Right lobe of liver (tissue), 6 donors: ENCODE measurements around the gene SLC27A1. TPM values are rescaled to one million over a fixed set of nuclear protein-coding genes. Genes with fewer than 3 reads are reported as not detected.

Source experiments
- ATAC-seq, 4 donors: fragments of 200-7000 bp; cut with Tn5 transposase; one replicate each; pipeline ENCODE4 v1.9.1; 2020; ENCODE audit warnings: mild to moderate bottlenecking in 4 of 4, moderate library complexity in 4 of 4
- DNase-seq, 3 donors: peaks; one replicate each; pipeline ENCODE4 v3.0.0-alpha.2; 2020
- H3K27ac ChIP-seq, 3 donors: fragments of 200-600 bp; one replicate each; pipeline ENCODE4 v1.8.0; 2022
- H3K27me3 ChIP-seq, 2 donors: fragments of 200-600 bp; one replicate each; pipeline ENCODE4 v1.8.0; 2022
- H3K36me3 ChIP-seq, 4 donors: fragments of 200-600 bp; sonication (generic) in 1 of 4; one replicate each; pipeline versions ENCODE4 v1.5.1 to v1.8.0; 2017 to 2022; ENCODE audit warnings: control low read depth in 1 of 4
- H3K4me1 ChIP-seq, 4 donors: fragments of 200-600 bp; sonication (generic) in 1 of 4; one replicate each; pipeline versions ENCODE4 v1.5.1 to v1.8.0; 2017 to 2022; ENCODE audit warnings: control low read depth in 1 of 4
- H3K4me3 ChIP-seq, 3 donors: fragments of 200-600 bp; one replicate each; pipeline ENCODE4 v1.8.0; 2022
- H3K9me3 ChIP-seq, 4 donors: fragments of 200-600 bp; sonication (generic) in 1 of 4; one replicate each; pipeline versions ENCODE4 v1.5.1 to v1.8.0; 2017 to 2022; ENCODE audit warnings: control low read depth in 1 of 4
- CTCF ChIP-seq, 4 donors: fragments of 200-600 bp in 3 of 4; fragments of 450-650 bp in 1 of 4; IDR thresholded peaks; one replicate each; pipeline versions ENCODE4 v1.5.1 to v1.8.0; 2016 to 2022; ENCODE audit warnings: antibody characterized with exemption in 4 of 4, mild to moderate bottlenecking in 2 of 4
- POLR2A ChIP-seq: fragments of 450-650 bp; IDR thresholded peaks from one replicate; pipeline ENCODE4 v1.6.1; 2017; ENCODE audit warnings: antibody characterized with exemption, mild to moderate bottlenecking
- WGBS: methylation state at CpG from one replicate; pipeline ENCODE4 v1.1.6; 2018; ENCODE audit warnings: low coverage, low lambda C conversion rate; ENCODE audit not compliant: insufficient coverage; ENCODE audit errors: missing lambda C conversion rate; 5-methylcytosine and 5-hydroxymethylcytosine counted together
- intact Hi-C, 2 donors: fragments of 100-400 bp; cut with DNase I; formaldehyde crosslinking; loops; one replicate each; pipeline versions ENCODE4 v1.11.2 to v1.14.1; 2022
- total RNA-seq, 6 experiments: library from RNA; depleted of rRNA in 2 of 6; stranded (reverse); fragments of >200 nt in 2 of 6; fragmentation: NEBNext Ultra II Directional in 3 of 6; extraction: Animal tissue kit (Norgen Biotek cat#: 25700) in 3 of 6; gene quantifications; one replicate each; pipeline versions ENCODE4 v1.1.0 to v1.2.4, GENCODE V29; 2016 to 2023
- donor health status: DM: no; HTN: yes; CAD: no.
- donor health status: DM: no; HTN: no; CAD: no.
- donor health status: DM: no; HTN: no; CAD: no.
- donor health status: DM: no; HTN: yes; CAD: no.
- donor health status: DM: no; HTN: yes; CAD: no.

Gene SLC27A1
- total RNA-seq, 6 experiments from 2014 or later = 5.1 to 12.3 (median 6.1) TPM

DNA sequence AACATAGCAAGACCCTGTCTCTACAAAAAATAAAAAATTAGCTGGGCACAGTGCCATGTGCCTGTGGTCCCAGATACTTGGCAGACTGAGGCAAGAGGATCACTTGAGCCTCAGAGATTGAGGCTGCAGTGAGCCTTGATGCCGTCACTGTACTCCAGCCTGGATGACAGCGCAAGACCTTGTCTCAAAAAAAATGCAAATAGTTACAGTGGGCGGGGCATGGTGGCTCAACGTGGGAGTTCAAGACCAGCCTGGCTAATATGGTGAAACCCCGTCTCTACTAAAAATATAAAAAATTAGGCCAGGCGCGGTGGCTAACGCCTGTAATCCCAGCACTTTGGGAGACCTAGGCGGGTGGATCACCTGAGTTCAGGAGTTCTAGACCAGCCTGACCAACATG, 49.6 kb downstream of the SLC27A1 start:
- intact Hi-C loops = no loop called here
- no peaks in the 10 kb centered on the region for H3K4me1 ChIP-seq
- 84% methylated on average over 5 of the region's 9 CpGs for WGBS
- peaks cover 0 to 9% (median 2%) of the 10 kb centered on the region in 4 donors for H3K36me3 ChIP-seq
- ATAC-seq = no peak
- no peak for TF ChIP-seq CTCF (IDR thresholded peaks at IDR 0.05)
- TF ChIP-seq POLR2A = no peak
- no peak overlapping the region for H3K27ac ChIP-seq
- H3K27me3 ChIP-seq = no peaks in the 10 kb centered on the region
- H3K9me3 ChIP-seq = no peaks in the 10 kb centered on the region
- DNase-seq = no peak
- H3K4me3 ChIP-seq = no peak overlapping the region

- WGBS = 87% methylated on average over 3 of the region's 25 CpGs
- Histone ChIP-seq H3K27me3 (no peaks in the 10 kb centered on the region), H3K36me3 (peaks cover 0 to 9% (median 2%) of the 10 kb centered on the region in 4 donors), H3K4me3 (no peak overlapping the region), H3K4me1 (no peaks in the 10 kb centered on the region), H3K9me3 (no peaks in the 10 kb centered on the region), H3K27ac (no peak overlapping the region)
- TF ChIP-seq CTCF (IDR thresholded peaks at IDR 0.05) (no peak), POLR2A (no peak)
- ATAC-seq (no peak), DNase-seq (no peak)
- intact Hi-C loops = no loop called here
Measured at GRCh38 chr19:17520865-17521264, 50.5 kb downstream of the SLC27A1 start.

DNA sequence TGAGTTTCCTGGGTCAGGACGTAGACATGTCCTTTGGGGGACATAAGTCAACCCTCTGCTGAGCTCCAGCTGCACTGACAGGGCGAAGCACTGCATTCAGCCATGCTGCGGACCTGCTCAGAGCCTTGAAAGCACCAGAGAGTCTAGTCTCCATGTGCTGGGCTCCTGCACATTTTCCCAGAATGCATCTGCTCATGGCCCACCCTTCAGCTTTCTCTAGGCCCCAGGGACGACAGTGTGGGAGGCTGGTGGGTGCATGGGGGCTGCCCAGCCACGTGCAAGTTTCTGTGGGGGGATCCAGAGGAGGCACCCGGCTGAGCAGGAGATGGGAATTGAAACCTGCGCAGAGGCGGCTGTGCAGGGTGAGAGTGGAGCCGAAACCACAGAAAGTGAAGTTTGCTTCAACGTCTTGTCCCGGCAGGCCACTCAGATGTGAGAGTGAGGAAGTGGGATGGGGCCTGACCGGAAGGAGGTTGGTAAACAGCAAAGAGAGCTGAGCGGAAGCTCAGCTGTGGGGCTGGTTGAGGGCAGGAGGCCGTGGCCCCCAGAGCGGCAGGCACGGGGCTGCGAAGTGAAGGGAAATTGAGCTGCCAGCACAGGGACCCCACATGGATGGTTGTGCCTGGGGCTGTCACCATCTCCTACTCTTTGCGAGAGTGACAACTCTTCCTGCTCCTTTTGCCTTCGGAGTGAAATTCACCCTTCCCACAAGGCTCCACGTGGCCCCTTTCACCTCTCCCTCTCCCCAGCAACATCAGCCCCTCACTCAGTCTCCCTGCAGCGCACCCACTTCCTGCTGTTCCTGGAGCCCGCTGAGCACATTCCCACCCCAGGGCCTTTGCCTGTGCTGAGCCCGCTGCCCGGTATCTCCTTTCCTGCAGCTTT, 52.9 kb downstream of the SLC27A1 start:
- TF ChIP-seq CTCF (IDR thresholded peaks at IDR 0.05) = no peak
- no peak for TF ChIP-seq POLR2A
- 23% methylated on average over 19 of the region's 24 CpGs for WGBS

GRCh38 chr19:17524651-17525050, 54.3 kb downstream of the SLC27A1 start:
- WGBS = no CpG with 5 or more reads among the region's 4 CpGs
- no peak overlapping the region for H3K4me3 ChIP-seq
- ATAC-seq (no peak), DNase-seq (no peak)
- no peaks in the 10 kb centered on the region for H3K27me3 ChIP-seq
- TF ChIP-seq POLR2A (no peak), CTCF (IDR thresholded peaks at IDR 0.05) (no peak)
- H3K27ac ChIP-seq = no peak overlapping the region
- H3K36me3 ChIP-seq = peaks cover 0 to 4% (median 2%) of the 10 kb centered on the region in 4 donors
- no peaks in the 10 kb centered on the region for H3K4me1 ChIP-seq
- no peaks in the 10 kb centered on the region for H3K9me3 ChIP-seq
- intact Hi-C loops = no loop called here

More for the DNA sequence above, 52.9 kb downstream of the SLC27A1 start:
- peak; percentile 66 to 81 (median 69) for DNase-seq
- H3K4me3 ChIP-seq = no peak overlapping the region
- intact Hi-C loops = no loop called here
- H3K9me3 ChIP-seq = no peaks in the 10 kb centered on the region
- H3K4me1 ChIP-seq = no peaks in the 10 kb centered on the region
- H3K27ac ChIP-seq = peak overlapping the region in 2 of 3 donors; percentile 28 to 43
- no peaks in the 10 kb centered on the region for H3K27me3 ChIP-seq
- peaks cover 0 to 4% (median 2%) of the 10 kb centered on the region in 4 donors for H3K36me3 ChIP-seq
- peak; percentile 78 to 93 (median 84) for ATAC-seq
